SK-N-SH (cell line): ENCODE data around the gene KCNQ2. TPM values are rescaled to one million over a fixed set of nuclear protein-coding genes. Genes with fewer than 3 reads are reported as not detected.

Source experiments
- CTCF ChIA-PET: fragments of 300-600, 350-600 bp; formaldehyde crosslinking; extraction: SDS; loops from one replicate; lab custom pipeline; 2021; lab: Yijun Ruan, JAX
- POLR2A ChIA-PET: fragments of 350-600 bp; sonication (Branson Sonifier 250); formaldehyde crosslinking; extraction: SDS; loops from one replicate; lab custom pipeline; 2020; ENCODE audit warnings: antibody characterized with exemption, inconsistent platforms; lab: Yijun Ruan, JAX
- DNase-seq: peaks from one replicate; pipeline ENCODE4 v3.0.0; 2012
- H2AFZ ChIP-seq: fragments of 200-600 bp; sonication (generic); 2 replicates; pipeline ENCODE4 v1.8.1; 2016; ENCODE audit warnings: antibody characterized with exemption, mild to moderate bottlenecking, low read depth
- H3F3A ChIP-seq: fragments of 200-600 bp; sonication (generic); replicated peaks from 2 replicates; pipeline ENCODE3; 2016; ENCODE audit warnings: antibody characterized with exemption, mild to moderate bottlenecking; ENCODE audit not compliant: insufficient read depth
- H3K27ac ChIP-seq, 2 experiments: fragments of 200-500 bp in 1 of 2; fragments of 200-600 bp in 1 of 2; sonication (Bioruptor generic) in 1 of 2; sonication (generic), shearing (Covaris generic) in 1 of 2; 2 replicates each; pipeline versions ENCODE4 v1.5.1 to v1.6.1; 2014 to 2016; ENCODE audit warnings: low read depth in 2 of 2, inconsistent platforms in 1 of 2, low read length in 1 of 2, mild to moderate bottlenecking in 1 of 2, mixed read lengths in 1 of 2
- H3K27me3 ChIP-seq: fragments of 200-600 bp; sonication (generic), shearing (Covaris generic); 2 replicates; pipeline ENCODE4 v1.6.1; 2016; ENCODE audit warnings: mixed run types; ENCODE audit not compliant: insufficient read depth
- H3K36me3 ChIP-seq, 2 experiments: fragments of 200-500 bp in 1 of 2; fragments of 200-600 bp in 1 of 2; sonication (Bioruptor generic) in 1 of 2; sonication (generic) in 1 of 2; replicated peaks in 1 of 2; 2 replicates each; pipeline versions ENCODE3 to v1.5.1; 2014 to 2016; ENCODE audit warnings: low read length in 1 of 2, mild to moderate bottlenecking in 1 of 2; ENCODE audit not compliant: insufficient read depth in 2 of 2, control insufficient read depth in 1 of 2
- H3K4me1 ChIP-seq, 2 experiments: fragments of 200-500 bp in 1 of 2; fragments of 200-600 bp in 1 of 2; sonication (Bioruptor generic) in 1 of 2; sonication (generic), shearing (Covaris generic) in 1 of 2; 2 replicates each; pipeline versions ENCODE4 v1.5.1 to v1.6.1; 2014 to 2016; ENCODE audit warnings: low read depth in 1 of 2, low read length in 1 of 2, mixed run types in 1 of 2; ENCODE audit not compliant: insufficient read depth in 2 of 2, control insufficient read depth in 1 of 2
- H3K4me2 ChIP-seq: fragments of 200-600 bp; sonication (generic), shearing (Covaris generic); 2 replicates; pipeline ENCODE4 v1.6.1; 2017; ENCODE audit warnings: mixed run types
- H3K4me3 ChIP-seq, 2 experiments: fragments of 200-500 bp in 1 of 2; fragments of 200-600 bp in 1 of 2; sonication (Bioruptor generic) in 1 of 2; sonication (generic), shearing (Covaris generic) in 1 of 2; 2 replicates each; pipeline versions ENCODE4 v1.5.1 to v1.8.1; 2014 to 2016; ENCODE audit warnings: low read depth in 2 of 2, inconsistent platforms in 1 of 2, low read length in 1 of 2, mild to moderate bottlenecking in 1 of 2, mixed read lengths in 1 of 2, moderate library complexity in 1 of 2
- H3K79me2 ChIP-seq: fragments of 200-600 bp; sonication (generic); 2 replicates; pipeline ENCODE4 v1.8.1; 2017; ENCODE audit warnings: mild to moderate bottlenecking; ENCODE audit not compliant: insufficient read depth
- H3K9ac ChIP-seq: fragments of 200-600 bp; sonication (generic); 2 replicates; pipeline ENCODE4 v1.6.1; 2017; ENCODE audit warnings: mixed run types
- H3K9me2 ChIP-seq: fragments of 200-600 bp; sonication (generic); 2 replicates; pipeline ENCODE4 v1.6.1; 2017; ENCODE audit warnings: mixed run types
- H3K9me3 ChIP-seq: fragments of 200-600 bp; sonication (generic); 2 replicates; pipeline ENCODE4 v1.6.1; 2017; ENCODE audit warnings: mixed run types, mild to moderate bottlenecking, moderate library complexity
- H4K20me1 ChIP-seq: fragments of 200-600 bp; sonication (generic); 2 replicates; pipeline ENCODE4 v1.6.1; 2017; ENCODE audit warnings: mild to moderate bottlenecking, mixed run types; ENCODE audit not compliant: insufficient read depth
- CHD2 ChIP-seq: fragments of 150-350 bp; IDR thresholded peaks from 2 replicates; pipeline ENCODE4 v1.6.1; 2018; ENCODE audit warnings: low read length; ENCODE audit not compliant: partially characterized antibody
- CTCF ChIP-seq: fragments of 200-600 bp; sonication (generic); IDR thresholded peaks from 2 replicates; pipeline ENCODE4 v1.6.1; 2017; ENCODE audit warnings: antibody characterized with exemption, mild to moderate bottlenecking, moderate library complexity
- ELF1 ChIP-seq: IDR thresholded peaks from 2 replicates; pipeline ENCODE4 v1.4.0; 2012
- EP300 ChIP-seq, 2 experiments: IDR thresholded peaks; 2 replicates each; pipeline versions ENCODE4 v1.4.0 to v1.6.1; 2012; ENCODE audit warnings: borderline replicate concordance in 1 of 2, low read depth in 1 of 2, low read length in 1 of 2
- EZH2phosphoT487 ChIP-seq: fragments of 200-600 bp; sonication (generic); IDR thresholded peaks from 2 replicates; pipeline ENCODE4 v1.6.1; 2017; ENCODE audit warnings: low read depth, mixed run types, mild to moderate bottlenecking, antibody characterized with exemption, moderate library complexity, borderline replicate concordance
- FOSL2 ChIP-seq: IDR thresholded peaks from 2 replicates; pipeline ENCODE4 v1.4.0; 2012; ENCODE audit warnings: low read depth, mild to moderate bottlenecking, moderate library complexity, borderline replicate concordance
- GATA2 ChIP-seq: sonication (generic); formaldehyde crosslinking; IDR thresholded peaks from 2 replicates; pipeline ENCODE4 v1.5.0; 2020; ENCODE audit warnings: mild to moderate bottlenecking, missing genetic modification reagents
- MEF2A ChIP-seq: IDR thresholded peaks from 2 replicates; pipeline ENCODE4 v1.4.0; 2012; ENCODE audit warnings: low read depth, borderline replicate concordance
- NRF1 ChIP-seq: IDR thresholded peaks from 2 replicates; pipeline ENCODE4 v1.6.1; 2012; ENCODE audit warnings: low read depth, mild to moderate bottlenecking, low read length
- POLR2AphosphoS5 ChIP-seq: IDR thresholded peaks from 2 replicates; pipeline ENCODE4 v1.6.1; 2012; ENCODE audit warnings: low read depth, low read length
- RAD21 ChIP-seq: IDR thresholded peaks from 2 replicates; pipeline ENCODE4 v1.6.1; 2012; ENCODE audit warnings: mild to moderate bottlenecking, low read length
- RCOR1 ChIP-seq: fragments of 150-350 bp; IDR thresholded peaks from 2 replicates; pipeline ENCODE4 v1.6.1; 2017; ENCODE audit warnings: antibody characterized with exemption, low read length
- REST ChIP-seq: IDR thresholded peaks from 2 replicates; pipeline ENCODE4 v1.6.1; 2012; ENCODE audit warnings: mild to moderate bottlenecking, low read depth, low read length, moderate library complexity
- RFX5 ChIP-seq: IDR thresholded peaks from 2 replicates; pipeline ENCODE4 v1.6.1; 2012; ENCODE audit warnings: mild to moderate bottlenecking, improper control_type of control experiment, low read length
- RXRA ChIP-seq: IDR thresholded peaks from 2 replicates; pipeline ENCODE4 v1.4.0; 2012; ENCODE audit warnings: low read depth, mild to moderate bottlenecking, borderline replicate concordance
- TAF1 ChIP-seq: IDR thresholded peaks from 2 replicates; pipeline ENCODE4 v1.6.1; 2012; ENCODE audit warnings: low read depth, mild to moderate bottlenecking, low read length, moderate library complexity, borderline replicate concordance
- USF1 ChIP-seq: IDR thresholded peaks from 2 replicates; pipeline ENCODE4 v1.4.0; 2012; ENCODE audit warnings: low read depth, borderline replicate concordance
- USF2 ChIP-seq: fragments of 150-350 bp; IDR thresholded peaks from 2 replicates; pipeline ENCODE4 v1.6.1; 2017; ENCODE audit warnings: antibody characterized with exemption, low read length, low read depth, borderline replicate concordance
- YY1 ChIP-seq: IDR thresholded peaks from 2 replicates; pipeline ENCODE4 v1.4.0; 2012; ENCODE audit warnings: low read depth, mild to moderate bottlenecking
- WGBS: methylation state at CpG from one replicate; pipeline ENCODE4 v1.1.6; 2017; ENCODE audit warnings: low lambda C conversion rate; 5-methylcytosine and 5-hydroxymethylcytosine counted together
- polyA plus RNA-seq, 3 experiments: library from polyadenylated mRNA; depleted of rRNA; stranded (reverse); fragments of >200 nt; gene quantifications; 2 replicates each; pipeline ENCODE4 v1.2.3, GENCODE V29; 2012

The KCNQ2 gene
- polyA plus RNA-seq, 1 of the 3 experiments (the other 2 are of a cell fraction), result 3.9 TPM

GRCh38 chr20:63369724-63370617 is 102.5 kb downstream of the KCNQ2 start:
- WGBS, result 43% methylated on average over 6 of the region's 24 CpGs

GRCh38 chr20:63369024-63369530 is 103.4 kb downstream of the KCNQ2 start:
- Histone ChIP-seq H4K20me1 (no peaks in the 10 kb centered on the region), H3F3A (no peaks in the 10 kb centered on the region), H3K9me2 (no peaks in the 10 kb centered on the region), H3K9me3 (no peaks in the 10 kb centered on the region), H3K9ac (no peak overlapping the region), H3K36me3 (no peaks in the 10 kb centered on the region), H3K4me1 (peaks cover 0 to 4% of the 10 kb centered on the region in 2 experiments; a peak in 1 of 4 replicates), H2AFZ (no peak overlapping the region), H3K4me2 (no peak overlapping the region), H3K27me3 (no peaks in the 10 kb centered on the region), H3K4me3 (no peak overlapping the region), H3K79me2 (no peaks in the 10 kb centered on the region), H3K27ac (no peak overlapping the region)
- WGBS, result 41% methylated on average over 10 of the region's 10 CpGs
- ChIA-PET CTCF (interaction anchor here (1.0 to 4.9 kb wide), 4 partner anchors 13 to 73 kb away, joined by 3 to 33 read pairs (median 14); no protein-coding TSS in a partner anchor), POLR2A (no interaction called here)
- no peak for DNase-seq
- TF ChIP-seq USF2, result no peak
- TF ChIP-seq POLR2AphosphoS5, result no peak
- no peak for TF ChIP-seq TAF1
- no peak for TF ChIP-seq NRF1
- TF ChIP-seq RFX5, result no peak
- no peak for TF ChIP-seq RCOR1
- TF ChIP-seq REST, result no peak

More at GRCh38 chr20:63369724-63370617, 102.5 kb downstream of the KCNQ2 start:
- H3K9me3 ChIP-seq, result no peaks in the 10 kb centered on the region
- no peaks in the 10 kb centered on the region for H4K20me1 ChIP-seq
- DNase-seq, result no peak
- no peak overlapping the region for H3K27ac ChIP-seq
- peaks cover 0 to 4% of the 10 kb centered on the region in 2 experiments; a peak in 1 of 4 replicates for H3K4me1 ChIP-seq
- H3K9me2 ChIP-seq, result no peaks in the 10 kb centered on the region
- H2AFZ ChIP-seq, result no peak overlapping the region
- TF ChIP-seq EZH2phosphoT487 (no peak), EP300 (IDR thresholded peaks at IDR 0.05; ENCODE audit: borderline replicate concordance in 1 of 2, low read depth in 1 of 2, low read length in 1 of 2) (no peak), ELF1 (no peak), CTCF (no peak), GATA2 (CRISPR knock-in tag) (no peak), USF1 (no peak), RFX5 (no peak), YY1 (no peak), CHD2 (no peak), RAD21 (no peak), FOSL2 (no peak), MEF2A (no peak), RXRA (no peak)
- no peaks in the 10 kb centered on the region for H3K79me2 ChIP-seq
- ChIA-PET POLR2A (no interaction called here), CTCF (interaction anchor here (1.5 to 4.9 kb wide), 4 partner anchors 12 to 147 kb away, joined by 3 to 33 read pairs (median 16); no protein-coding TSS in a partner anchor)
- no peak overlapping the region for H3K4me3 ChIP-seq
- no peak overlapping the region for H3K9ac ChIP-seq
- no peaks in the 10 kb centered on the region for H3F3A ChIP-seq
- H3K4me2 ChIP-seq, result no peak overlapping the region
- H3K27me3 ChIP-seq, result no peaks in the 10 kb centered on the region
- H3K36me3 ChIP-seq, result no peaks in the 10 kb centered on the region
